PC-9 (cell line): ENCODE measurements around the gene NOS1AP.

Experiments used
- CTCF ChIP-seq: fragments of 200-600 bp; sonication (generic); conservative IDR thresholded peaks from 2 replicates; pipeline ENCODE4 v1.6.1; 2017; ENCODE audit warnings: mixed run types, antibody characterized with exemption, mild to moderate bottlenecking, moderate library complexity
- EZH2 ChIP-seq: fragments of 200-600 bp; sonication (generic); IDR thresholded peaks from 2 replicates; pipeline ENCODE4 v1.8.0; 2017; ENCODE audit warnings: antibody characterized with exemption, low read depth

GRCh38 chr1:162036163-162036562 lies 33.3 kb upstream of the NOS1AP start:
- TF ChIP-seq CTCF (no peak), EZH2 (no peak)
